Measurements from ENCODE around the gene CRYBG2.

The CRYBG2 gene

GRCh38 chr1:26277719-26278118 is 76.2 kb downstream of the CRYBG2 start:
- CTCF ChIA-PET, result interaction anchor here (0.6 to 9.2 kb wide), 13 partner anchors 10 to 139 kb away, joined by 3 to 152 read pairs (median 5); partner anchors contain the start of genes CD52, CEP85 and ZNF593
- Histone ChIP-seq H3K4me1 (ENCODE audit: control extremely low read depth in 1 of 4, control insufficient read depth in 4 of 4, insufficient read depth in 4 of 4, low read length in 3 of 4) (peaks cover 33 to 87% (median 83%) of the 10 kb centered on the region in 4 experiments), H3K27me3 (replicated peaks in 2 of 5; ENCODE audit: control insufficient read depth in 4 of 5, insufficient read depth in 5 of 5, low read length in 4 of 5) (no peaks in the 10 kb centered on the region), H3K9me3 (ENCODE audit: control extremely low read depth in 1 of 5, control insufficient read depth in 4 of 5, insufficient read depth in 2 of 5, low read depth in 1 of 5, low read length in 4 of 5) (no peaks in the 10 kb centered on the region), H3K4me3 (ENCODE audit: control insufficient read depth in 1 of 7, extremely low read depth in 1 of 7, insufficient read depth in 4 of 7, low read depth in 2 of 7, low read length in 6 of 7) (peak overlapping the region in 1 of 7 experiments; percentile 86), H3K27ac (ENCODE audit: insufficient read depth in 1 of 2, low read depth in 1 of 2, low read length in 2 of 2, poor library complexity in 1 of 2, severe bottlenecking in 2 of 2) (peak overlapping the region; percentile 89 to 93), H3K36me3 (ENCODE audit: control insufficient read depth in 4 of 4, insufficient read depth in 4 of 4, low read length in 3 of 4) (peaks cover 4 to 52% (median 24%) of the 10 kb centered on the region in 4 experiments)
- 100% methylated on average over 1 of the region's 1 CpG for WGBS (ENCODE audit: insufficient coverage)
- POLR2A ChIA-PET, result interaction anchor here (4.1 kb wide), 1 partner anchor 11 kb away, joined by 26 read pairs; no protein-coding TSS in a partner anchor
- no peak for DNase-seq

- peaks cover 33 to 82% (median 79%) of the 10 kb centered on the region in 4 experiments for H3K4me1 ChIP-seq (ENCODE audit: control extremely low read depth in 1 of 4, control insufficient read depth in 4 of 4, insufficient read depth in 4 of 4, low read length in 3 of 4)
- peak overlapping the region in 1 of 7 experiments; percentile 86 for H3K4me3 ChIP-seq (ENCODE audit: control insufficient read depth in 1 of 7, extremely low read depth in 1 of 7, insufficient read depth in 4 of 7, low read depth in 2 of 7, low read length in 6 of 7)
- DNase-seq, result no peak
- H3K27ac ChIP-seq (ENCODE audit: insufficient read depth in 1 of 2, low read depth in 1 of 2, low read length in 2 of 2, poor library complexity in 1 of 2, severe bottlenecking in 2 of 2), result peak overlapping the region; percentile 89 to 93
- 100% methylated on average over 3 of the region's 3 CpGs for WGBS (ENCODE audit: insufficient coverage)
- CTCF ChIA-PET, result interaction anchor here (0.9 to 9.2 kb wide), 13 partner anchors 9 to 140 kb away, joined by 3 to 152 read pairs (median 5); partner anchors contain the start of genes CD52, CEP85 and ZNF593
- H3K9me3 ChIP-seq (ENCODE audit: control extremely low read depth in 1 of 5, control insufficient read depth in 4 of 5, insufficient read depth in 2 of 5, low read depth in 1 of 5, low read length in 4 of 5), result no peaks in the 10 kb centered on the region
- peaks cover 5 to 53% (median 22%) of the 10 kb centered on the region in 4 experiments for H3K36me3 ChIP-seq (ENCODE audit: control insufficient read depth in 4 of 4, insufficient read depth in 4 of 4, low read length in 3 of 4)
- POLR2A ChIA-PET, result interaction anchor here (0.6 to 4.1 kb wide), 2 partner anchors 12 to 39 kb away, joined by 3 to 26 read pairs; no protein-coding TSS in a partner anchor
- H3K27me3 ChIP-seq (replicated peaks in 2 of 5; ENCODE audit: control insufficient read depth in 4 of 5, insufficient read depth in 5 of 5, low read length in 4 of 5), result no peaks in the 10 kb centered on the region
These were observed 76.7 kb downstream of the CRYBG2 start for GRCh38 chr1:26277261-26277661.

GRCh38 chr1:26276432-26276838 is 77.5 kb downstream of the CRYBG2 start:
- H3K4me1 ChIP-seq (ENCODE audit: control extremely low read depth in 1 of 4, control insufficient read depth in 4 of 4, insufficient read depth in 4 of 4, low read length in 3 of 4), result peaks cover 31 to 75% (median 71%) of the 10 kb centered on the region in 4 experiments
- peaks cover 8 to 57% (median 21%) of the 10 kb centered on the region in 4 experiments for H3K36me3 ChIP-seq (ENCODE audit: control insufficient read depth in 4 of 4, insufficient read depth in 4 of 4, low read length in 3 of 4)
- WGBS (ENCODE audit: insufficient coverage), result 71% methylated on average over 2 of the region's 2 CpGs
- no peaks in the 10 kb centered on the region for H3K27me3 ChIP-seq (replicated peaks in 2 of 5; ENCODE audit: control insufficient read depth in 4 of 5, insufficient read depth in 5 of 5, low read length in 4 of 5)
- ChIA-PET POLR2A (interaction anchor here (0.8 to 4.1 kb wide), 5 partner anchors 9 to 42 kb away, joined by 3 to 26 read pairs (median 7); partner anchors contain the start of genes CD52 and CEP85), CTCF (interaction anchor here (0.5 to 9.2 kb wide), 27 partner anchors 8 to 141 kb away, joined by 3 to 152 read pairs (median 4); partner anchors contain the start of genes CD52, CEP85 and CNKSR1)
- no peaks in the 10 kb centered on the region for H3K9me3 ChIP-seq (ENCODE audit: control extremely low read depth in 1 of 5, control insufficient read depth in 4 of 5, insufficient read depth in 2 of 5, low read depth in 1 of 5, low read length in 4 of 5)
- H3K27ac ChIP-seq (ENCODE audit: insufficient read depth in 1 of 2, low read depth in 1 of 2, low read length in 2 of 2, poor library complexity in 1 of 2, severe bottlenecking in 2 of 2), result peak overlapping the region; percentile 89 to 93
- DNase-seq, result no peak
- peak overlapping the region in 2 of 7 experiments; percentile 20 to 44 for H3K4me3 ChIP-seq (ENCODE audit: control insufficient read depth in 1 of 7, extremely low read depth in 1 of 7, insufficient read depth in 4 of 7, low read depth in 2 of 7, low read length in 6 of 7)

GRCh38 chr1:26275580-26276431 is 78.1 kb downstream of the CRYBG2 start:
- ChIA-PET CTCF (interaction anchor here (0.6 to 9.2 kb wide), 28 partner anchors 11 to 142 kb away, joined by 3 to 152 read pairs (median 4); partner anchors contain the start of genes CD52 and CNKSR1), POLR2A (interaction anchor here (0.6 to 4.1 kb wide), 7 partner anchors 9 to 977 kb away, joined by 3 to 26 read pairs (median 5); partner anchors contain the start of genes CD52 and CEP85)
- Histone ChIP-seq H3K4me1 (ENCODE audit: control extremely low read depth in 1 of 4, control insufficient read depth in 4 of 4, insufficient read depth in 4 of 4, low read length in 3 of 4) (peaks cover 31 to 69% (median 65%) of the 10 kb centered on the region in 4 experiments), H3K36me3 (ENCODE audit: control insufficient read depth in 4 of 4, insufficient read depth in 4 of 4, low read length in 3 of 4) (peaks cover 10 to 56% (median 21%) of the 10 kb centered on the region in 4 experiments), H3K27ac (ENCODE audit: insufficient read depth in 1 of 2, low read depth in 1 of 2, low read length in 2 of 2, poor library complexity in 1 of 2, severe bottlenecking in 2 of 2) (peak overlapping the region; percentile 67 to 93), H3K27me3 (replicated peaks in 2 of 5; ENCODE audit: control insufficient read depth in 4 of 5, insufficient read depth in 5 of 5, low read length in 4 of 5) (no peaks in the 10 kb centered on the region), H3K9me3 (ENCODE audit: control extremely low read depth in 1 of 5, control insufficient read depth in 4 of 5, insufficient read depth in 2 of 5, low read depth in 1 of 5, low read length in 4 of 5) (no peaks in the 10 kb centered on the region), H3K4me3 (ENCODE audit: control insufficient read depth in 1 of 7, extremely low read depth in 1 of 7, insufficient read depth in 4 of 7, low read depth in 2 of 7, low read length in 6 of 7) (peak overlapping the region in 1 of 7 experiments; percentile 44)
- no CpG with 5 or more reads among the region's 3 CpGs for WGBS (ENCODE audit: insufficient coverage)
- DNase-seq, result peak; percentile 93 to 98 (median 97)

- WGBS (ENCODE audit: insufficient coverage), result 25% methylated on average over 4 of the region's 11 CpGs
- CTCF ChIA-PET, result interaction anchor here (0.5 to 9.2 kb wide), 23 partner anchors 10 to 142 kb away, joined by 3 to 152 read pairs (median 4); partner anchors contain the start of genes CD52 and CEP85
- H3K9me3 ChIP-seq (ENCODE audit: control extremely low read depth in 1 of 5, control insufficient read depth in 4 of 5, insufficient read depth in 2 of 5, low read depth in 1 of 5, low read length in 4 of 5), result no peaks in the 10 kb centered on the region
- DNase-seq, result peak in 2 of 3 donors; percentile 65 to 66
- POLR2A ChIA-PET, result interaction anchor here (0.6 to 4.1 kb wide), 6 partner anchors 10 to 47 kb away, joined by 3 to 26 read pairs (median 6); partner anchors contain the start of genes CD52 and CEP85
- peaks cover 31 to 60% (median 57%) of the 10 kb centered on the region in 4 experiments for H3K4me1 ChIP-seq (ENCODE audit: control extremely low read depth in 1 of 4, control insufficient read depth in 4 of 4, insufficient read depth in 4 of 4, low read length in 3 of 4)
- no peaks in the 10 kb centered on the region for H3K27me3 ChIP-seq (replicated peaks in 2 of 5; ENCODE audit: control insufficient read depth in 4 of 5, insufficient read depth in 5 of 5, low read length in 4 of 5)
- no peak overlapping the region for H3K4me3 ChIP-seq (ENCODE audit: control insufficient read depth in 1 of 7, extremely low read depth in 1 of 7, insufficient read depth in 4 of 7, low read depth in 2 of 7, low read length in 6 of 7)
- H3K27ac ChIP-seq (ENCODE audit: insufficient read depth in 1 of 2, low read depth in 1 of 2, low read length in 2 of 2, poor library complexity in 1 of 2, severe bottlenecking in 2 of 2), result peak overlapping the region; percentile 67 to 93
- H3K36me3 ChIP-seq (ENCODE audit: control insufficient read depth in 4 of 4, insufficient read depth in 4 of 4, low read length in 3 of 4), result peaks cover 19 to 64% (median 30%) of the 10 kb centered on the region in 4 experiments
These were observed 79.0 kb downstream of the CRYBG2 start for GRCh38 chr1:26274801-26275425.
